Measurements from ENCODE around the gene AASDHPPT.
A peak's percentile ranks its signal among the peaks of the same experiment; 100 is the strongest.

Gene AASDHPPT

GRCh38 chr11:106087815-106088435, 10.5 kb downstream of the AASDHPPT start:
- DNase-seq = peak; percentile 22

GRCh38 chr11:106088896-106089295, 11.4 kb downstream of the AASDHPPT start:
- no peak for DNase-seq

GRCh38 chr11:106091480-106092123, 14.1 kb downstream of the AASDHPPT start:
- no peak for DNase-seq

GRCh38 chr11:106092446-106092845, 15.0 kb downstream of the AASDHPPT start:
- DNase-seq = no peak

- DNase-seq = no peak
These were observed 21.6 kb downstream of the AASDHPPT start for GRCh38 chr11:106098893-106099553.

GRCh38 chr11:106101370-106101769, 23.9 kb downstream of the AASDHPPT start:
- DNase-seq = no peak

GRCh38 chr11:106101819-106102218, 24.4 kb downstream of the AASDHPPT start:
- DNase-seq = no peak

- no peak for DNase-seq
These were observed 28.5 kb downstream of the AASDHPPT start for GRCh38 chr11:106105986-106106385.

GRCh38 chr11:106121570-106122320, 44.3 kb downstream of the AASDHPPT start:
- no peak for DNase-seq

GRCh38 chr11:106127604-106128003, 50.1 kb downstream of the AASDHPPT start:
- DNase-seq = no peak

- no peak for DNase-seq
These were observed 51.3 kb downstream of the AASDHPPT start for GRCh38 chr11:106128740-106129139.

GRCh38 chr11:106131998-106132397, 54.5 kb downstream of the AASDHPPT start:
- no peak for DNase-seq

- DNase-seq = no peak
These were observed 55.3 kb downstream of the AASDHPPT start for GRCh38 chr11:106132582-106133354.

- DNase-seq = no peak
These were observed 56.1 kb downstream of the AASDHPPT start for GRCh38 chr11:106133529-106133928.

GRCh38 chr11:106137061-106137460, 59.6 kb downstream of the AASDHPPT start:
- no peak for DNase-seq

GRCh38 chr11:106137758-106138157, 60.3 kb downstream of the AASDHPPT start:
- DNase-seq = no peak
